Fibroblast of mammary gland (primary cell): Measurements from ENCODE around the gene CDC5L.

Source experiments
- DNase-seq: peaks from one replicate; pipeline ENCODE4 v3.0.0-alpha.2; 2010; ENCODE audit warnings: low read depth
- H3K4me3 ChIP-seq: 2 replicates; pipeline ENCODE4 v1.5.1; 2011; ENCODE audit warnings: low read depth, mild to moderate bottlenecking, low read length, moderate library complexity; ENCODE audit not compliant: control insufficient read depth
- TF ChIP-seq, protein P1 (sequence below): conservative IDR thresholded peaks from 2 replicates; pipeline ENCODE4 v1.5.1; 2011; ENCODE audit warnings: low read depth, low read length, inconsistent platforms; ENCODE audit not compliant: control insufficient read depth, insufficient read depth

The CDC5L gene

DNA sequence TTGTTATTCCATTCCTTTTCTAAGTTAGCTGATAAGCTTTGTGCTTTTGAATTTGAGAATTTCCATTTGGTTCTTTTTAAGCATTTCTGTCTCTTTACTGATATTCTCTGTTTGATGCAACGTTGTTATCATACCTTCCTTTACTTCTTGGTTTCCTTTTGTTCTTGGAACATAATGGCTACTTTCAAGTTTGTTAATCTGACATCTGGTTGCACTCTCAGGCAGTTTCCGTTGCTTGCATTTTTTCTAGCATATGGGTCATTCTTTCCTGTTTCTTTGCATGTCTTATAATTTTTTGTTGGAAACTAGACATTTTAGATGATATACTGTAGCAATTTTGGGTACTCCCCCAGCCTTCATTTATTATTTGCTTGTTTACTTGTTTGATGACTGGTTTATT is 12.5 kb downstream of the CDC5L start:
- TF ChIP-seq, protein P1, sequence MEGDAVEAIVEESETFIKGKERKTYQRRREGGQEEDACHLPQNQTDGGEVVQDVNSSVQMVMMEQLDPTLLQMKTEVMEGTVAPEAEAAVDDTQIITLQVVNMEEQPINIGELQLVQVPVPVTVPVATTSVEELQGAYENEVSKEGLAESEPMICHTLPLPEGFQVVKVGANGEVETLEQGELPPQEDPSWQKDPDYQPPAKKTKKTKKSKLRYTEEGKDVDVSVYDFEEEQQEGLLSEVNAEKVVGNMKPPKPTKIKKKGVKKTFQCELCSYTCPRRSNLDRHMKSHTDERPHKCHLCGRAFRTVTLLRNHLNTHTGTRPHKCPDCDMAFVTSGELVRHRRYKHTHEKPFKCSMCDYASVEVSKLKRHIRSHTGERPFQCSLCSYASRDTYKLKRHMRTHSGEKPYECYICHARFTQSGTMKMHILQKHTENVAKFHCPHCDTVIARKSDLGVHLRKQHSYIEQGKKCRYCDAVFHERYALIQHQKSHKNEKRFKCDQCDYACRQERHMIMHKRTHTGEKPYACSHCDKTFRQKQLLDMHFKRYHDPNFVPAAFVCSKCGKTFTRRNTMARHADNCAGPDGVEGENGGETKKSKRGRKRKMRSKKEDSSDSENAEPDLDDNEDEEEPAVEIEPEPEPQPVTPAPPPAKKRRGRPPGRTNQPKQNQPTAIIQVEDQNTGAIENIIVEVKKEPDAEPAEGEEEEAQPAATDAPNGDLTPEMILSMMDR, result no peak
- no peak for DNase-seq

DNA sequence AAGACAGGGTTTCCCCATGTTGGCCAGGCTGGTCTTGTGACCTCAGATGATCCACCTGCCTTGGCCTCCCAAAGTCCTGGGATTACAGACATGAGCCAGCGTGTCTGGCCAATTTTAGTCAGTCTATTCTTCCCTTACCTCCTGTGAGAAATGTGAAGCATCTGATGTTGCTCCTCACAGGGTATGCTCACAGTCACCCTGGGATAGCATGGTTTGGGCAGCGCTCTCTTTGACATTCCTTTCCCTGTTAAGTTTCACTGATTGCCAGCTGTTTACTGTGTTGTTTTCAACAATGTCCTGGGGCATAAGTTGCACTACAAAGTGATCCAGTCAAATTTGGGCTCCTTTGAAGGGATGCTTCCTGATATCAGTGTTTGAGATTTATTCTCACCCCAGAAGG is 13.1 kb downstream of the CDC5L start:
- no peak for DNase-seq
- H3K4me3 ChIP-seq, result no peak overlapping the region
- TF ChIP-seq, protein P1, result no peak

More for the DNA sequence above, 12.5 kb downstream of the CDC5L start:
- H3K4me3 ChIP-seq, result no peak overlapping the region

DNA sequence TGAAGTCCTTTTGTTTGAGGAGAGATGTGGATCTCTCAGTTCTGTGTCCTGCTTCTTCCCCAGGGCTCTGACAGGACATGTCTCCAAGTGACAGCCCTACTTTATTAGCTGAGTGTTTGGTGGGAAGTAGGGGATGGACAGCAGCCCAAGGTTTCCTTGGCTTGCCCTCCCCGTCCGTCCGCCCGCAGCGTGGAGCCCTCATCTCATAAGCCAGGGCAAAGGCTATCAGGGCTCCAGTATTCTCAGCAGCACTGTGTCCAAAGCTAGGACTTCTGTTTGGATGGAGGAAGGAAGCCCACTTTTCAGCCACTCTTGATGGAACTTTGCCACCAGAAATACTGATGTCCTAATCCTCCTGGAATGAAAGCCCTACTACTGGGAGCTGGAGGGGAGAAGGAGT is 13.6 kb downstream of the CDC5L start:
- TF ChIP-seq, protein P1, result no peak
- no peak for DNase-seq
- no peak overlapping the region for H3K4me3 ChIP-seq

DNA sequence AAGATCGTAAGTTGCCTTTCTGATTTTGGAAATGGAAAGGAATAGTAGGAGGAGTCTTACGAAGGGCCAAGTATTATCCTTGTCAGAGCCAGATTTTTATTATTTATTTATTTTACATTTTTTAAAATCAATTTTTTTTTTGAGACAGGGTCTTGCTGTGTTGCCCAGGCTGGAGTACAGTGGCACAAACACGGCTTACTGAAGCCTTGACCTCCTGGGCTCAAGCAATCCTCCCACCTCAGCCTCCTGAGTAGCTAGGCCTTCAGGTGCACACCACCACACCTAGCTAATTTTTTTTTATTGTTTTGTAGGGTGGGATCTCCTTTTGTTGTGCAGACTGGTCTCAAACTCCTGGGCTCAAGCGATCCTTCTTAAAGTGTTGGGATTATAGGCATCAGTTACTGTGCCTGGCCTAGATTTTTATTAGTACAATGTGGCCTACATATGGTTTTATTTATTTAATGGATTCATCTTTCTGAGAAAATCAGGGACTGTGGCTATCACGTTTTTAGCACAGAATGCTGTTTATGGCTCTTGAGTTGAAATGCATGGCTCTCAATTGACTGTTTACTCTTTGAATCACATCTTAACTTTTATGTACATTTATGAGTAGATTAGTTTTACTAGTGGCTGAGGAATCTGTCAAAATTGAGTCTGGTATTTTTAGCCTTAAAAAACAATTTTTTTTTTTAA is 16.7 kb downstream of the CDC5L start:
- no peak for DNase-seq
- TF ChIP-seq, protein P1, result no peak
- H3K4me3 ChIP-seq, result no peak overlapping the region

DNA sequence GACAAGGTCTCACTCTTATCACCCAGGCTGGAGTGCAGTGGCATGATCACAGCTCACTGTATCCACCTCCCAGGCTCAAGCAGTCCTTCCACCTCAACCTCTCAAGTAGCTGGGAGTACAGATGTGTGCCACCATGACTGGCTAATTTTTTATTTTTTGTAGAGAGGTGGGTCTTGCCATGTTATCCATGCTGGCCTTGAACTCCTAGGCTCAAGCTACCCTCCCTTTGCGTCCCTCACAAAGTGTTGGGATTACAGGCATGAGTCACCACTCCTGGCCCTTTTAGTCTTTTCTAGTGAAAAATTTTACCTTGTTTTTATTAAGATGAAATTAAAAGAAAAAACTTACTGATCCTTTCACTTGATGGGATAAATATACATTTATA is 17.2 kb downstream of the CDC5L start:
- no peak for DNase-seq
- TF ChIP-seq, protein P1, result no peak

DNA sequence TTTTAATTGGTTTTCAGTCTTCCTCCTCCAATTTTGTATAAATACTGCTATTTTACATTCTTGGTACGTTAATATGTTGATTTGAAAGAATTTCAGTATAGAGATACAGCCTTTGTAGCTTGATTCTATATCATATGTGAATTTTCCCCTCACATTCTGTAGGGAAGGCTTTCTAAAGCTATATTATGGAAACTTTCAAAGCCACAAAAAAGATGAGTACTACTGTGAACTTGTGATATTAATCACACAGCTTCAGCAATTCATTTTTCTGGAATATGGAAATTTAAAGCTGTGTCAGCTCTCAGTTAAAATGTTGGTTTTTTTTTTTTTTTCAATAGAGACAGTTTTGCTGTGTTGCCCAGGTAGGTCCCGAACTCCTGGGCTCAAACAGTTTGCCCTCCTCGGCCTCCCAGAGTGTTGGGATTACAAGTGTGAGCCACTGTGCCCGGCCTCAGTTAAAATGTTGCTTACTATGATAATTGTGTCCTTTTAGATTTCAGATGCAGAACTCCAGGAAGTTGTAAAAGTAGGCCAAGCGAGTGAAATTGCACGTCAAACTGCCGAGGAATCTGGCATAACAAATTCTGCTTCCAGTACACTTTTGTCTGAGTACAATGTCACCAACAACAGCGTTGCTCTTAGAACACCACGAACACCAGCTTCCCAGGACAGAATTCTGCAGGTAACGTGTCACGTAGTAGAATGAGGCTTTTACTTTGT is 20.6 kb downstream of the CDC5L start:
- TF ChIP-seq, protein P1, result no peak
- no peak for DNase-seq
- H3K4me3 ChIP-seq, result no peak overlapping the region

More for the DNA sequence above, 17.2 kb downstream of the CDC5L start:
- no peak overlapping the region for H3K4me3 ChIP-seq
